HepG2 (cell line): Measurements from ENCODE around the gene HECTD1. TPM values are rescaled to one million over a fixed set of nuclear protein-coding genes. Genes with fewer than 3 reads are reported as not detected.

Source experiments
- ARID5B ChIP-seq: IDR thresholded peaks from 2 replicates; pipeline ENCODE4 v1.4.0; 2020; ENCODE audit warnings: mild to moderate bottlenecking, missing genetic modification reagents
- ATF1 ChIP-seq: IDR thresholded peaks from 2 replicates; pipeline ENCODE4 v1.6.1; 2016; ENCODE audit warnings: mild to moderate bottlenecking, control low read depth
- GATA4 ChIP-seq: sonication (generic); IDR thresholded peaks from 2 replicates; pipeline ENCODE4 v1.6.1; 2016; ENCODE audit warnings: antibody characterized with exemption, low read depth, borderline replicate concordance
- NCOA2 ChIP-seq: sonication (generic); formaldehyde crosslinking; IDR thresholded peaks from 2 replicates; pipeline ENCODE4 v1.8.0; 2022; ENCODE audit warnings: inconsistent platforms
- SNRNP70 ChIP-seq: fragments of 200-400 bp; formaldehyde crosslinking; IDR thresholded peaks from 2 replicates; pipeline ENCODE4 v1.6.1; 2017; ENCODE audit warnings: mild to moderate bottlenecking, low read depth, low read length, moderate library complexity
- SOX13 ChIP-seq, 3 experiments: fragments of 450-650 bp in 1 of 3; sonication (generic) in 1 of 3; formaldehyde crosslinking in 1 of 3; IDR thresholded peaks in 2 of 3; conservative IDR thresholded peaks in 1 of 3; 2 replicates each; pipeline versions ENCODE4 v1.5.0 to v1.6.1; 2016 to 2020; ENCODE audit warnings: antibody characterized with exemption in 1 of 3, mild to moderate bottlenecking in 1 of 3, missing compliant biosample characterization in 1 of 3, missing genetic modification reagents in 1 of 3, moderate library complexity in 1 of 3
- SP1 ChIP-seq, 2 experiments: fragments of 450-650 bp in 1 of 2; sonication (generic) in 1 of 2; formaldehyde crosslinking in 1 of 2; IDR thresholded peaks; 2 replicates each; pipeline versions ENCODE4 v1.4.0 to v1.6.1; 2016 to 2020; ENCODE audit warnings: missing genetic modification reagents in 1 of 2
- SPEN ChIP-seq: sonication (generic); formaldehyde crosslinking; IDR thresholded peaks from 2 replicates; pipeline ENCODE4 v1.5.1; 2020; ENCODE audit warnings: low read depth, mild to moderate bottlenecking, missing genetic modification reagents
- SRSF9 ChIP-seq: fragments of 200-400 bp; formaldehyde crosslinking; IDR thresholded peaks from 2 replicates; pipeline ENCODE4 v1.6.1; 2018; ENCODE audit warnings: borderline replicate concordance, mild to moderate bottlenecking, low read depth, low read length; ENCODE audit not compliant: insufficient read depth, poor library complexity, severe bottlenecking
- THAP11 ChIP-seq: IDR thresholded peaks from 2 replicates; pipeline ENCODE4 v1.6.1; 2016; ENCODE audit warnings: missing biosample characterization, missing genetic modification reagents
- TOPORS ChIP-seq: sonication (generic); formaldehyde crosslinking; IDR thresholded peaks from 2 replicates; pipeline ENCODE4 v1.8.0; 2023; ENCODE audit warnings: mild to moderate bottlenecking, missing genetic modification reagents
- ZNF121 ChIP-seq: sonication (generic); formaldehyde crosslinking; IDR thresholded peaks from 2 replicates; pipeline ENCODE4 v1.5.0; 2020; ENCODE audit warnings: mild to moderate bottlenecking, missing genetic modification reagents
- ZNF430 ChIP-seq: sonication (generic); formaldehyde crosslinking; IDR thresholded peaks from 2 replicates; pipeline ENCODE4 v1.9.0; 2021; ENCODE audit warnings: mild to moderate bottlenecking, missing genetic modification reagents
- ZNF549 ChIP-seq: sonication (generic); formaldehyde crosslinking; IDR thresholded peaks from 2 replicates; pipeline ENCODE4 v1.5.0; 2020; ENCODE audit warnings: missing genetic modification reagents
- ZNF580 ChIP-seq: IDR thresholded peaks from 2 replicates; pipeline ENCODE4 v1.6.1; 2016; ENCODE audit warnings: low read depth, borderline replicate concordance
- ZNF644 ChIP-seq: IDR thresholded peaks from 2 replicates; pipeline ENCODE4 v1.6.1; 2016; ENCODE audit warnings: low read depth
- ZNF780A ChIP-seq: sonication (generic); formaldehyde crosslinking; IDR thresholded peaks from 2 replicates; pipeline ENCODE4 v1.8.0; 2022; ENCODE audit warnings: mild to moderate bottlenecking, missing genetic modification reagents, moderate library complexity
- ZNF784 ChIP-seq: sonication (generic); formaldehyde crosslinking; IDR thresholded peaks from 2 replicates; pipeline ENCODE4 v1.5.1; 2020; ENCODE audit warnings: missing genetic modification reagents, mild to moderate bottlenecking, borderline replicate concordance
- polyA plus RNA-seq, 8 experiments: library from polyadenylated mRNA; depleted of rRNA in 3 of 8; stranded (reverse) in 7 of 8; unstranded in 1 of 8; fragments of >200 nt; fragmentation: Illumina TruSeq in 4 of 8; extraction: Trizol in 4 of 8; gene quantifications; 2 replicates each; pipeline versions ENCODE4 v1.2.1 to v1.2.3, GENCODE V29; 2011 to 2016; ENCODE audit warnings: low read depth in 4 of 8, missing spikeins in 1 of 8, mixed read lengths in 1 of 8; ENCODE audit not compliant: insufficient read depth in 1 of 8
- total RNA-seq, 5 experiments: library from RNA; depleted of rRNA; stranded (reverse); fragments of >200 nt; fragmentation: Illumina TruSeq; extraction: Trizol; gene quantifications; 2 replicates each; pipeline ENCODE4 v1.2.3, GENCODE V29; 2016; ENCODE audit warnings: low read depth in 1 of 5
- TF ChIP-seq, protein P1 (sequence below): sonication (generic); formaldehyde crosslinking; IDR thresholded peaks from 2 replicates; pipeline ENCODE4 v1.8.1; 2023; ENCODE audit warnings: missing genetic modification reagents, inconsistent platforms, borderline replicate concordance
- TF ChIP-seq, protein P2 (sequence below): sonication (generic); formaldehyde crosslinking; IDR thresholded peaks from 2 replicates; pipeline ENCODE4 v1.4.0; 2020; ENCODE audit warnings: missing genetic modification reagents

Gene HECTD1
- total and polyA plus RNA-seq, 2 of the 13 experiments (the other 11 are each of a cell fraction or from before 2014, with no cell fraction given): 312 to 560 TPM

GRCh38 chr14:31197671-31198070 lies 9.9 kb downstream of the HECTD1 start (continued):
- 0 out of 2 replicates have a peak, but pooled peaks have one; percentile 0 for TF ChIP-seq SP1 (IDR thresholded peaks at IDR 0.05)
- no peak for TF ChIP-seq SP1 (CRISPR knock-in tag; IDR thresholded peaks at IDR 0.05)
- no peak for TF ChIP-seq ATF1
- TF ChIP-seq NCOA2 (CRISPR knock-in tag): no peak
- TF ChIP-seq THAP11 (CRISPR knock-in tag): peak; percentile 28; the same call in 1 of the 2 replicates
- TF ChIP-seq ZNF644: 0 out of 2 replicates have a peak, but pooled peaks have one; percentile 6
- TF ChIP-seq SNRNP70: no peak
- 0 out of 2 replicates have a peak, but pooled peaks have one; percentile 9 for TF ChIP-seq TOPORS (CRISPR knock-in tag)
- TF ChIP-seq SRSF9: no peak
- TF ChIP-seq, protein P1, sequence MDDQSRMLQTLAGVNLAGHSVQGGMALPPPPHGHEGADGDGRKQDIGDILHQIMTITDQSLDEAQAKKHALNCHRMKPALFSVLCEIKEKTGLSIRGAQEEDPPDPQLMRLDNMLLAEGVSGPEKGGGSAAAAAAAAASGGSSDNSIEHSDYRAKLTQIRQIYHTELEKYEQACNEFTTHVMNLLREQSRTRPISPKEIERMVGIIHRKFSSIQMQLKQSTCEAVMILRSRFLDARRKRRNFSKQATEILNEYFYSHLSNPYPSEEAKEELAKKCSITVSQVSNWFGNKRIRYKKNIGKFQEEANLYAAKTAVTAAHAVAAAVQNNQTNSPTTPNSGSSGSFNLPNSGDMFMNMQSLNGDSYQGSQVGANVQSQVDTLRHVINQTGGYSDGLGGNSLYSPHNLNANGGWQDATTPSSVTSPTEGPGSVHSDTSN: no peak
- TF ChIP-seq ZNF549: no peak
- TF ChIP-seq ARID5B: peak; percentile 44; the same call in 1 of the 2 replicates
- no peak for TF ChIP-seq SOX13 (IDR thresholded peaks at IDR 0.05)
- peak in 1 of 2 experiments; percentile 78; a peak in 2 of 4 replicates for TF ChIP-seq SOX13 (CRISPR knock-in tag; conservative IDR thresholded peaks at IDR 0.05 in 1 of 2, IDR thresholded peaks at IDR 0.05 in 1 of 2)
- 0 out of 2 replicates have a peak, but pooled peaks have one; percentile 47 for TF ChIP-seq ZNF784 (CRISPR knock-in tag)
- no peak for TF ChIP-seq ZNF430 (CRISPR knock-in tag)
- TF ChIP-seq GATA4: no peak
- no peak for TF ChIP-seq ZNF121
- TF ChIP-seq ZNF580 (CRISPR knock-in tag): no peak
- no peak for TF ChIP-seq ZNF780A
- TF ChIP-seq SPEN (CRISPR knock-in tag): no peak
- TF ChIP-seq, protein P2, sequence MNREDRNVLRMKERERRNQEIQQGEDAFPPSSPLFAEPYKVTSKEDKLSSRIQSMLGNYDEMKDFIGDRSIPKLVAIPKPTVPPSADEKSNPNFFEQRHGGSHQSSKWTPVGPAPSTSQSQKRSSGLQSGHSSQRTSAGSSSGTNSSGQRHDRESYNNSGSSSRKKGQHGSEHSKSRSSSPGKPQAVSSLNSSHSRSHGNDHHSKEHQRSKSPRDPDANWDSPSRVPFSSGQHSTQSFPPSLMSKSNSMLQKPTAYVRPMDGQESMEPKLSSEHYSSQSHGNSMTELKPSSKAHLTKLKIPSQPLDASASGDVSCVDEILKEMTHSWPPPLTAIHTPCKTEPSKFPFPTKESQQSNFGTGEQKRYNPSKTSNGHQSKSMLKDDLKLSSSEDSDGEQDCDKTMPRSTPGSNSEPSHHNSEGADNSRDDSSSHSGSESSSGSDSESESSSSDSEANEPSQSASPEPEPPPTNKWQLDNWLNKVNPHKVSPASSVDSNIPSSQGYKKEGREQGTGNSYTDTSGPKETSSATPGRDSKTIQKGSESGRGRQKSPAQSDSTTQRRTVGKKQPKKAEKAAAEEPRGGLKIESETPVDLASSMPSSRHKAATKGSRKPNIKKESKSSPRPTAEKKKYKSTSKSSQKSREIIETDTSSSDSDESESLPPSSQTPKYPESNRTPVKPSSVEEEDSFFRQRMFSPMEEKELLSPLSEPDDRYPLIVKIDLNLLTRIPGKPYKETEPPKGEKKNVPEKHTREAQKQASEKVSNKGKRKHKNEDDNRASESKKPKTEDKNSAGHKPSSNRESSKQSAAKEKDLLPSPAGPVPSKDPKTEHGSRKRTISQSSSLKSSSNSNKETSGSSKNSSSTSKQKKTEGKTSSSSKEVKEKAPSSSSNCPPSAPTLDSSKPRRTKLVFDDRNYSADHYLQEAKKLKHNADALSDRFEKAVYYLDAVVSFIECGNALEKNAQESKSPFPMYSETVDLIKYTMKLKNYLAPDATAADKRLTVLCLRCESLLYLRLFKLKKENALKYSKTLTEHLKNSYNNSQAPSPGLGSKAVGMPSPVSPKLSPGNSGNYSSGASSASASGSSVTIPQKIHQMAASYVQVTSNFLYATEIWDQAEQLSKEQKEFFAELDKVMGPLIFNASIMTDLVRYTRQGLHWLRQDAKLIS (CRISPR knock-in tag): no peak
